ENCODE results near the gene SLC2A14.

The SLC2A14 gene

GRCh38 chr12:7837366-7837765 is 35.3 kb downstream of the SLC2A14 start:
- H3K4me2 ChIP-seq (ENCODE audit: low read length), result no peak overlapping the region
- no peaks in the 10 kb centered on the region for H4K20me1 ChIP-seq (ENCODE audit: insufficient read depth, low read length)
- no peaks in the 10 kb centered on the region for H3K9me2 ChIP-seq (ENCODE audit: low read depth, low read length)
- H3K27ac ChIP-seq (ENCODE audit: low read depth, low read length, poor library complexity, severe bottlenecking), result no peak overlapping the region
- no peaks in the 10 kb centered on the region for H3K36me3 ChIP-seq (ENCODE audit: insufficient read depth, low read length)
- no peak for TF ChIP-seq EZH2 (IDR thresholded peaks at IDR 0.05; ENCODE audit: borderline replicate concordance, low read length)
- TF ChIP-seq, protein P1, sequence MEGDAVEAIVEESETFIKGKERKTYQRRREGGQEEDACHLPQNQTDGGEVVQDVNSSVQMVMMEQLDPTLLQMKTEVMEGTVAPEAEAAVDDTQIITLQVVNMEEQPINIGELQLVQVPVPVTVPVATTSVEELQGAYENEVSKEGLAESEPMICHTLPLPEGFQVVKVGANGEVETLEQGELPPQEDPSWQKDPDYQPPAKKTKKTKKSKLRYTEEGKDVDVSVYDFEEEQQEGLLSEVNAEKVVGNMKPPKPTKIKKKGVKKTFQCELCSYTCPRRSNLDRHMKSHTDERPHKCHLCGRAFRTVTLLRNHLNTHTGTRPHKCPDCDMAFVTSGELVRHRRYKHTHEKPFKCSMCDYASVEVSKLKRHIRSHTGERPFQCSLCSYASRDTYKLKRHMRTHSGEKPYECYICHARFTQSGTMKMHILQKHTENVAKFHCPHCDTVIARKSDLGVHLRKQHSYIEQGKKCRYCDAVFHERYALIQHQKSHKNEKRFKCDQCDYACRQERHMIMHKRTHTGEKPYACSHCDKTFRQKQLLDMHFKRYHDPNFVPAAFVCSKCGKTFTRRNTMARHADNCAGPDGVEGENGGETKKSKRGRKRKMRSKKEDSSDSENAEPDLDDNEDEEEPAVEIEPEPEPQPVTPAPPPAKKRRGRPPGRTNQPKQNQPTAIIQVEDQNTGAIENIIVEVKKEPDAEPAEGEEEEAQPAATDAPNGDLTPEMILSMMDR (IDR thresholded peaks at IDR 0.05; ENCODE audit: low read length), result no peak
- no peaks in the 10 kb centered on the region for H3K27me3 ChIP-seq (ENCODE audit: insufficient read depth, low read length)
- no peaks in the 10 kb centered on the region for H3K4me1 ChIP-seq (ENCODE audit: insufficient read depth, low read length, severe bottlenecking)
- H3K9me3 ChIP-seq (ENCODE audit: low read length), result no peaks in the 10 kb centered on the region
- no peak overlapping the region for H3K9ac ChIP-seq (ENCODE audit: low read length)
- H3F3A ChIP-seq (ENCODE audit: insufficient read depth, low read length), result no peaks in the 10 kb centered on the region
- no peaks in the 10 kb centered on the region for H3K79me2 ChIP-seq (ENCODE audit: insufficient read depth, low read length)
- no peak overlapping the region for H3K4me3 ChIP-seq (ENCODE audit: low read depth, low read length, poor library complexity, severe bottlenecking)
- H2AFZ ChIP-seq (ENCODE audit: low read length), result no peak overlapping the region

DNA sequence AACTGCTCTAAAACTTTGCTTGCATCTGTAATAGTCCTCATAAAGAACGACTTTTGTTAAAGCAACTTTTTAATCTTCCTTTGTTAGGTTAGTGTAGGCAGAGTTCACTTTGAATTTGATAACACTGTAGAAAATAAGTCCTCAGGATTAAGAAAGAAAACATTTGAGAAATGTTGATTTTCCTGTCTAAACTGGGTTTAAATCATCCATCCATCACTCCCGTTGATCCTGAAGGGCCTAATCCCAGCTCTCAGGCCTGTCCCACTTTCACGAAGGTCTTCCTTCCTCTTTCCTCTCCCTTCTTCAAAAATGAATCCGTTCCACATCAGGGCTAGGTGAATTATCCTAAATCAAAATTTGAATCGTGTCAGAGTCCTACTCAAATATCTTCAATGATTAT is 36.9 kb downstream of the SLC2A14 start:
- TF ChIP-seq, protein P1 (IDR thresholded peaks at IDR 0.05; ENCODE audit: low read length), result no peak
- TF ChIP-seq EZH2 (IDR thresholded peaks at IDR 0.05; ENCODE audit: borderline replicate concordance, low read length), result no peak
- Histone ChIP-seq H3K79me2 (ENCODE audit: insufficient read depth, low read length) (no peaks in the 10 kb centered on the region), H3K27me3 (ENCODE audit: insufficient read depth, low read length) (no peaks in the 10 kb centered on the region), H4K20me1 (ENCODE audit: insufficient read depth, low read length) (no peaks in the 10 kb centered on the region), H3K27ac (ENCODE audit: low read depth, low read length, poor library complexity, severe bottlenecking) (no peak overlapping the region), H2AFZ (ENCODE audit: low read length) (no peak overlapping the region), H3K9me3 (ENCODE audit: low read length) (no peaks in the 10 kb centered on the region), H3K4me3 (ENCODE audit: low read depth, low read length, poor library complexity, severe bottlenecking) (no peak overlapping the region), H3K4me1 (ENCODE audit: insufficient read depth, low read length, severe bottlenecking) (no peaks in the 10 kb centered on the region), H3K9me2 (ENCODE audit: low read depth, low read length) (no peaks in the 10 kb centered on the region), H3K4me2 (ENCODE audit: low read length) (no peak overlapping the region), H3K9ac (ENCODE audit: low read length) (no peak overlapping the region), H3K36me3 (ENCODE audit: insufficient read depth, low read length) (no peaks in the 10 kb centered on the region), H3F3A (ENCODE audit: insufficient read depth, low read length) (no peaks in the 10 kb centered on the region)

GRCh38 chr12:7835116-7835515 is 37.6 kb downstream of the SLC2A14 start:
- Histone ChIP-seq H3K4me1 (ENCODE audit: insufficient read depth, low read length, severe bottlenecking) (no peaks in the 10 kb centered on the region), H3K79me2 (ENCODE audit: insufficient read depth, low read length) (no peaks in the 10 kb centered on the region), H3K4me2 (ENCODE audit: low read length) (no peak overlapping the region), H3K27me3 (ENCODE audit: insufficient read depth, low read length) (no peaks in the 10 kb centered on the region), H2AFZ (ENCODE audit: low read length) (no peak overlapping the region), H4K20me1 (ENCODE audit: insufficient read depth, low read length) (no peaks in the 10 kb centered on the region), H3K27ac (ENCODE audit: low read depth, low read length, poor library complexity, severe bottlenecking) (no peak overlapping the region), H3F3A (ENCODE audit: insufficient read depth, low read length) (no peaks in the 10 kb centered on the region), H3K9me2 (ENCODE audit: low read depth, low read length) (no peaks in the 10 kb centered on the region), H3K9ac (ENCODE audit: low read length) (no peak overlapping the region), H3K36me3 (ENCODE audit: insufficient read depth, low read length) (no peaks in the 10 kb centered on the region), H3K9me3 (ENCODE audit: low read length) (no peaks in the 10 kb centered on the region), H3K4me3 (ENCODE audit: low read depth, low read length, poor library complexity, severe bottlenecking) (no peak overlapping the region)
- TF ChIP-seq, protein P1 (IDR thresholded peaks at IDR 0.05; ENCODE audit: low read length), result no peak
- no peak for TF ChIP-seq EZH2 (IDR thresholded peaks at IDR 0.05; ENCODE audit: borderline replicate concordance, low read length)

All from OCI-LY1 (cell line).